OCI-LY3 (cell line): Measurements from ENCODE around the gene RXRA.

Experiments used
- H2AFZ ChIP-seq: fragments of 200-600, 300-600 bp; shearing (Covaris generic); 2 replicates; pipeline ENCODE4 v1.6.0; 2014; ENCODE audit warnings: antibody characterized with exemption, low read depth, low read length
- H3K27ac ChIP-seq: fragments of 200-600, 300-600 bp; sonication (generic); 2 replicates; pipeline ENCODE4 v1.5.1; 2014; ENCODE audit warnings: mild to moderate bottlenecking, low read length, moderate library complexity, mixed read lengths
- H3K27me3 ChIP-seq: fragments of 200-600, 300-600 bp; sonication (generic); 2 replicates; pipeline ENCODE4 v1.6.1; 2014; ENCODE audit warnings: low read depth, low read length, mixed read lengths
- H3K36me3 ChIP-seq: fragments of 200-600, 300-600 bp; sonication (generic); replicated peaks from 2 replicates; pipeline ENCODE3; 2014; ENCODE audit warnings: low read depth, low read length, mixed read lengths
- H3K4me1 ChIP-seq: fragments of 300-600, 200-600 bp; sonication (generic); 2 replicates; pipeline ENCODE4 v1.6.1; 2014; ENCODE audit warnings: low read length, mixed read lengths
- H3K4me2 ChIP-seq: fragments of 200-600, 300-600 bp; sonication (generic); 2 replicates; pipeline ENCODE4 v1.6.1; 2014; ENCODE audit warnings: low read length, mixed read lengths
- H3K4me3 ChIP-seq: fragments of 300-600, 200-600 bp; sonication (generic); 2 replicates; pipeline ENCODE4 v1.5.1; 2014; ENCODE audit warnings: antibody characterized with exemption, mild to moderate bottlenecking, low read length, moderate library complexity
- H3K79me2 ChIP-seq: fragments of 300-600, 200-600 bp; shearing (Covaris generic); 2 replicates; pipeline ENCODE4 v1.6.1; 2014; ENCODE audit warnings: mild to moderate bottlenecking, low read length, mixed read lengths
- H3K9ac ChIP-seq: fragments of 300-600, 200-600 bp; shearing (Covaris generic); 2 replicates; pipeline ENCODE4 v1.6.0; 2014; ENCODE audit warnings: mild to moderate bottlenecking, low read length, moderate library complexity
- H3K9me3 ChIP-seq: fragments of 200-600, 300-600 bp; shearing (Covaris generic); 2 replicates; pipeline ENCODE4 v1.6.1; 2014; ENCODE audit warnings: low read length, mixed read lengths; ENCODE audit not compliant: insufficient read depth
- H4K20me1 ChIP-seq: fragments of 200-600, 300-600 bp; sonication (generic); 2 replicates; pipeline ENCODE4 v1.6.1; 2016; ENCODE audit warnings: low read length, mixed read lengths; ENCODE audit not compliant: insufficient read depth
- CTCF ChIP-seq: fragments of 200-600, 300-600 bp; sonication (generic); IDR thresholded peaks from 2 replicates; pipeline ENCODE4 v1.5.1; 2014; ENCODE audit warnings: antibody characterized with exemption, low read length, low read depth
- EZH2phosphoT487 ChIP-seq: fragments of 200-600 bp; shearing (Covaris generic); IDR thresholded peaks from 2 replicates; pipeline ENCODE4 v1.6.1; 2018; ENCODE audit warnings: antibody characterized with exemption, mixed run types, low read depth

Gene RXRA

GRCh38 chr9:134360897-134361296 lies 34.6 kb downstream of the RXRA start:
- Histone ChIP-seq H4K20me1 (peaks cover 87% of the 10 kb centered on the region), H3K4me2 (no peak overlapping the region), H3K27ac (no peak overlapping the region), H2AFZ (no peak overlapping the region), H3K9me3 (no peaks in the 10 kb centered on the region), H3K36me3 (no peaks in the 10 kb centered on the region), H3K9ac (no peak overlapping the region), H3K27me3 (no peaks in the 10 kb centered on the region), H3K4me3 (no peak overlapping the region), H3K79me2 (peaks cover 7% of the 10 kb centered on the region; the same call in 1 of the 2 replicates), H3K4me1 (peaks cover 4% of the 10 kb centered on the region)
- no peak for TF ChIP-seq EZH2phosphoT487
- no peak for TF ChIP-seq CTCF

- TF ChIP-seq CTCF, result no peak
- no peak for TF ChIP-seq EZH2phosphoT487
- H3K36me3 ChIP-seq, result no peaks in the 10 kb centered on the region
- peaks cover 10% of the 10 kb centered on the region for H3K4me1 ChIP-seq
- H3K27me3 ChIP-seq, result no peaks in the 10 kb centered on the region
- H2AFZ ChIP-seq, result no peak overlapping the region
- H3K79me2 ChIP-seq, result peaks cover 7% of the 10 kb centered on the region; the same call in 1 of the 2 replicates
- no peak overlapping the region for H3K4me3 ChIP-seq
- peaks cover 86% of the 10 kb centered on the region for H4K20me1 ChIP-seq
- H3K27ac ChIP-seq, result no peak overlapping the region
- H3K9ac ChIP-seq, result no peak overlapping the region
- H3K9me3 ChIP-seq, result no peaks in the 10 kb centered on the region
- no peak overlapping the region for H3K4me2 ChIP-seq
These were observed 35.2 kb downstream of the RXRA start for GRCh38 chr9:134361426-134361825.

GRCh38 chr9:134361843-134362414 lies 35.7 kb downstream of the RXRA start:
- Histone ChIP-seq H3K27ac (no peak overlapping the region), H4K20me1 (peaks cover 86% of the 10 kb centered on the region), H3K4me3 (no peak overlapping the region), H2AFZ (no peak overlapping the region), H3K79me2 (peaks cover 7% of the 10 kb centered on the region; the same call in 1 of the 2 replicates), H3K27me3 (no peaks in the 10 kb centered on the region), H3K9me3 (no peaks in the 10 kb centered on the region), H3K36me3 (no peaks in the 10 kb centered on the region), H3K4me2 (no peak overlapping the region), H3K4me1 (peaks cover 11% of the 10 kb centered on the region), H3K9ac (no peak overlapping the region)
- TF ChIP-seq CTCF, result no peak

- Histone ChIP-seq H3K79me2 (peaks cover 9% of the 10 kb centered on the region), H3K27ac (no peak overlapping the region), H3K4me2 (no peak overlapping the region), H3K36me3 (no peaks in the 10 kb centered on the region), H3K4me3 (no peak overlapping the region), H3K9ac (no peak overlapping the region), H3K9me3 (no peaks in the 10 kb centered on the region), H3K4me1 (peaks cover 11% of the 10 kb centered on the region), H4K20me1 (peaks cover 84% of the 10 kb centered on the region), H3K27me3 (no peaks in the 10 kb centered on the region), H2AFZ (no peak overlapping the region)
- no peak for TF ChIP-seq EZH2phosphoT487
- TF ChIP-seq CTCF, result no peak
These were observed 37.2 kb downstream of the RXRA start for GRCh38 chr9:134363450-134363849.
